ENCODE data around the gene HTR3D.

HTR3D gene

DNA sequence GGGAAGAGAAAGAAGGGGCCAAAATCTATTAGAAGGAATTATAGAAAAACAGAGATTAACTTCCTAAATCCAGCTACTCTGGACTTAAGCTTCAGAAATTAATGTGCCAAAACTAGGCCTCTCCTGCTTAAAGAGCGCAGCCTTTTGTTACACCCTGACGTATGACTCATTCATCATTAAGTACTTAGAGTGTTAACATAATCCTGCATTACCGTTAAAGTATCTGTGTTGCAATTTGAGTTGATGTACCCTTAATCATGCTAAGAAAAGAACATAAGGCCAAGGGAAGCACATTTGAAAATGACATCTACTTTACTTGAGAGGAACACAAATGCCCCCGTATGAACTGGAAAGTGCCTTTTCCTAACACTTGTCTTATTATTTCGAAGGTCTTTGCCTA lies 7.9 kb downstream of the HTR3D start:
- no peak overlapping the region for H3K4ac ChIP-seq (ENCODE audit: low read depth, low read length)
- H4K12ac ChIP-seq (ENCODE audit: low read depth, low read length) = no peak overlapping the region
- H3K27me3 ChIP-seq (ENCODE audit: insufficient read depth, low read length) = no peaks in the 10 kb centered on the region
- no peaks in the 10 kb centered on the region for H3K36me3 ChIP-seq (ENCODE audit: control insufficient read depth in 1 of 2, insufficient read depth in 2 of 2, low read length in 2 of 2)
- no peak for DNase-seq
- H3K4me3 ChIP-seq (ENCODE audit: low read depth, low read length) = no peak overlapping the region
- no peak overlapping the region for H3K23ac ChIP-seq (ENCODE audit: low read length)
- peaks cover 2% of the 10 kb centered on the region for H3K9me3 ChIP-seq (ENCODE audit: insufficient read depth, low read depth, low read length)
- no peak overlapping the region for H4K91ac ChIP-seq (ENCODE audit: low read depth, low read length)
- no peak overlapping the region for H3K27ac ChIP-seq (ENCODE audit: low read depth, low read length)
- no peaks in the 10 kb centered on the region for H3K79me1 ChIP-seq (ENCODE audit: low read length)
- no peak overlapping the region for H3K18ac ChIP-seq (ENCODE audit: low read length)
- H2BK120ac ChIP-seq (ENCODE audit: insufficient read depth, low read length, poor library complexity) = no peak overlapping the region
- H3K9ac ChIP-seq (ENCODE audit: low read length) = no peak overlapping the region
- H3K79me2 ChIP-seq (ENCODE audit: control insufficient read depth, insufficient read depth, low read length, poor library complexity) = no peaks in the 10 kb centered on the region
- H3K4me1 ChIP-seq (ENCODE audit: control insufficient read depth in 1 of 2, insufficient read depth in 2 of 2, low read length in 2 of 2) = no peaks in the 10 kb centered on the region
- no peak overlapping the region for H2BK12ac ChIP-seq (ENCODE audit: low read length)
- no peak overlapping the region for H2BK5ac ChIP-seq (ENCODE audit: low read depth, low read length, poor library complexity)
- H2AK5ac ChIP-seq (ENCODE audit: low read length) = no peak overlapping the region
- whole genome bisulfite sequencing (ENCODE audit: extremely low coverage, insufficient coverage, insufficient read length) = no CpG with 5 or more reads among the region's 5 CpGs
- no peak overlapping the region for H2AFZ ChIP-seq (ENCODE audit: insufficient read depth, low read length, poor library complexity)
- H3K4me2 ChIP-seq (ENCODE audit: low read length) = no peak overlapping the region
- no peak overlapping the region for H4K8ac ChIP-seq (ENCODE audit: low read depth, low read length)
- no peak overlapping the region for H3K14ac ChIP-seq (ENCODE audit: low read length)

DNA sequence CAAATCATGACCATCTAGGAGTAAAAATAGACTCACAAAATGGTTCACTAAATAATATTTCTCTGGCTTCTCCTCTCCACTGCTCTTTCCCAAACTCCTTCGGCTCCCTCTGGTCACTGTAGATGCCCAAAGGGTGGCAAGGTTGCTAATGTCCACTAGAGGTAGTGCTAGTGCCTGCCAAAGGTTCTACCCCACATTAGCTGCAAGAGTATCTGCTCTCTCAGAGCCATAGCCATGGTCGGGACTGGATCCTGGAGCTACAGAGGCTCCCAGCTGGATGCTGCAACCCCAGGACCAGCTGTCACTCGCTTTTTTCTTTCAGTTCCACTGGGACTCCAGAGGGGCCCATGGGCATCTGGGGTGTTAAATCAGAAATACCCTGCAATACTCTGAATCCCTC lies 8.5 kb downstream of the HTR3D start:
- H2AFZ ChIP-seq (ENCODE audit: insufficient read depth, low read length, poor library complexity) = no peak overlapping the region
- no peaks in the 10 kb centered on the region for H3K4me1 ChIP-seq (ENCODE audit: control insufficient read depth in 1 of 2, insufficient read depth in 2 of 2, low read length in 2 of 2)
- no peak overlapping the region for H2AK5ac ChIP-seq (ENCODE audit: low read length)
- H4K8ac ChIP-seq (ENCODE audit: low read depth, low read length) = no peak overlapping the region
- no peak overlapping the region for H3K27ac ChIP-seq (ENCODE audit: low read depth, low read length)
- H3K9me3 ChIP-seq (ENCODE audit: insufficient read depth, low read depth, low read length) = peaks cover 2% of the 10 kb centered on the region
- H3K23ac ChIP-seq (ENCODE audit: low read length) = no peak overlapping the region
- no peak overlapping the region for H3K4ac ChIP-seq (ENCODE audit: low read depth, low read length)
- H3K4me2 ChIP-seq (ENCODE audit: low read length) = no peak overlapping the region
- DNase-seq = peak; percentile 31 to 58
- no peak overlapping the region for H4K91ac ChIP-seq (ENCODE audit: low read depth, low read length)
- H2BK12ac ChIP-seq (ENCODE audit: low read length) = no peak overlapping the region
- no peaks in the 10 kb centered on the region for H3K36me3 ChIP-seq (ENCODE audit: control insufficient read depth in 1 of 2, insufficient read depth in 2 of 2, low read length in 2 of 2)
- no peak overlapping the region for H2BK5ac ChIP-seq (ENCODE audit: low read depth, low read length, poor library complexity)
- H2BK120ac ChIP-seq (ENCODE audit: insufficient read depth, low read length, poor library complexity) = no peak overlapping the region
- H3K4me3 ChIP-seq (ENCODE audit: low read depth, low read length) = no peak overlapping the region
- no CpG with 5 or more reads among the region's 3 CpGs for WGBS (ENCODE audit: extremely low coverage, insufficient coverage, insufficient read length)
- no peaks in the 10 kb centered on the region for H3K79me2 ChIP-seq (ENCODE audit: control insufficient read depth, insufficient read depth, low read length, poor library complexity)
- H3K27me3 ChIP-seq (ENCODE audit: insufficient read depth, low read length) = no peaks in the 10 kb centered on the region
- no peak overlapping the region for H3K9ac ChIP-seq (ENCODE audit: low read length)
- no peak overlapping the region for H3K14ac ChIP-seq (ENCODE audit: low read length)
- no peaks in the 10 kb centered on the region for H3K79me1 ChIP-seq (ENCODE audit: low read length)
- H3K18ac ChIP-seq (ENCODE audit: low read length) = no peak overlapping the region
- no peak overlapping the region for H4K12ac ChIP-seq (ENCODE audit: low read depth, low read length)

DNA sequence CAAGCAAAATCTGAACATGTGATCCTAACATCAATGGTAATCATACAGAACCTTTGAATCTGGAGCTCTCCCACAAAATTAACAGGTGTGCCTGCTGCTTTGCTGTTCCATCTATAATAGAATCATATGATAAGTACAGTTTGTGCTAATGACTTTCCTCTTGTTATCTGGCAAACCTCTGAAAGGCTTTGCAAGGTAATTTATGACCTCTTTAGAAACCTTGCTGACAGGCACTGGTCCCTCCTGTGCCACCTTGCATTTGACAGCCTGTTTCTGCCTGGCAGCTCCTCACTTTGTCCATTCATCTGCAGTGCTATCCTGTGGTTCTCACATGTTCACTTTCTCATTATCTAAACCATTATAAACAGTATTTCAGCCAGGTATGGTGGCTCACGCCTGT lies 11.1 kb downstream of the HTR3D start:
- Histone ChIP-seq H3K36me3 (ENCODE audit: control insufficient read depth in 1 of 2, insufficient read depth in 2 of 2, low read length in 2 of 2) (no peaks in the 10 kb centered on the region), H2AFZ (ENCODE audit: insufficient read depth, low read length, poor library complexity) (no peak overlapping the region), H2BK12ac (ENCODE audit: low read length) (no peak overlapping the region), H3K14ac (ENCODE audit: low read length) (no peak overlapping the region), H2BK5ac (ENCODE audit: low read depth, low read length, poor library complexity) (no peak overlapping the region), H3K9ac (ENCODE audit: low read length) (no peak overlapping the region), H3K4me1 (ENCODE audit: control insufficient read depth in 1 of 2, insufficient read depth in 2 of 2, low read length in 2 of 2) (no peaks in the 10 kb centered on the region), H3K79me1 (ENCODE audit: low read length) (no peaks in the 10 kb centered on the region), H3K9me3 (ENCODE audit: insufficient read depth, low read depth, low read length) (peaks cover 2% of the 10 kb centered on the region), H3K27me3 (ENCODE audit: insufficient read depth, low read length) (no peaks in the 10 kb centered on the region), H3K27ac (ENCODE audit: low read depth, low read length) (no peak overlapping the region), H3K79me2 (ENCODE audit: control insufficient read depth, insufficient read depth, low read length, poor library complexity) (no peaks in the 10 kb centered on the region), H2BK120ac (ENCODE audit: insufficient read depth, low read length, poor library complexity) (no peak overlapping the region), H3K4ac (ENCODE audit: low read depth, low read length) (no peak overlapping the region), H4K12ac (ENCODE audit: low read depth, low read length) (no peak overlapping the region), H4K8ac (ENCODE audit: low read depth, low read length) (no peak overlapping the region), H3K4me3 (ENCODE audit: low read depth, low read length) (no peak overlapping the region), H2AK5ac (ENCODE audit: low read length) (no peak overlapping the region), H3K18ac (ENCODE audit: low read length) (no peak overlapping the region), H3K4me2 (ENCODE audit: low read length) (no peak overlapping the region), H3K23ac (ENCODE audit: low read length) (no peak overlapping the region), H4K91ac (ENCODE audit: low read depth, low read length) (no peak overlapping the region)
- no peak for DNase-seq
- no CpG with 5 or more reads among the region's 1 CpG for WGBS (ENCODE audit: extremely low coverage, insufficient coverage, insufficient read length)

DNA sequence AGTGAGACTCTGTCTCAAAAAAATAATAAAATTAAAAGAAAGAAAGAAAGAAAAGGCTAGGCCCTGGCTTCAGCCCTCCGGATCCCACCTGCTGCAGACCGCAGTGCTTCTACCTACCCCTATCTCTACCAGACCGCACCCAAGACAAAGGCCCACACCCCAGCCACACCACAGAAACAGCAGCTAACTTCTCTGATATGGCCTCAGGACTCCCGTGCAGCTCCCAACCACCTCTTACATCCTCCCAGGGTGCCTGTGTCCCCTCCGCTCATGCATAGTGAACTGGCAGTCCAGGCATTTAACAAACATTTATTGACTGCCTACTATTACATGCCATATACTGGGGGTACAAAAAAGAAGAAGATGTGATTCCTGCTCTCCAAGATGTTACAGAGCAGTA lies 14.5 kb downstream of the HTR3D start:
- Histone ChIP-seq H3K18ac (ENCODE audit: low read length) (no peak overlapping the region), H3K79me2 (ENCODE audit: control insufficient read depth, insufficient read depth, low read length, poor library complexity) (peaks cover 2% of the 10 kb centered on the region), H3K27me3 (ENCODE audit: insufficient read depth, low read length) (no peaks in the 10 kb centered on the region), H3K27ac (ENCODE audit: low read depth, low read length) (no peak overlapping the region), H3K4me3 (ENCODE audit: low read depth, low read length) (no peak overlapping the region), H3K4me2 (ENCODE audit: low read length) (no peak overlapping the region), H2AFZ (ENCODE audit: insufficient read depth, low read length, poor library complexity) (no peak overlapping the region), H2BK12ac (ENCODE audit: low read length) (no peak overlapping the region), H3K36me3 (ENCODE audit: control insufficient read depth in 1 of 2, insufficient read depth in 2 of 2, low read length in 2 of 2) (no peaks in the 10 kb centered on the region), H2BK120ac (ENCODE audit: insufficient read depth, low read length, poor library complexity) (no peak overlapping the region), H4K12ac (ENCODE audit: low read depth, low read length) (no peak overlapping the region), H3K14ac (ENCODE audit: low read length) (no peak overlapping the region), H3K9ac (ENCODE audit: low read length) (no peak overlapping the region), H2BK5ac (ENCODE audit: low read depth, low read length, poor library complexity) (no peak overlapping the region), H3K23ac (ENCODE audit: low read length) (no peak overlapping the region), H3K79me1 (ENCODE audit: low read length) (no peaks in the 10 kb centered on the region), H3K4me1 (ENCODE audit: control insufficient read depth in 1 of 2, insufficient read depth in 2 of 2, low read length in 2 of 2) (no peaks in the 10 kb centered on the region), H4K91ac (ENCODE audit: low read depth, low read length) (no peak overlapping the region), H3K9me3 (ENCODE audit: insufficient read depth, low read depth, low read length) (no peaks in the 10 kb centered on the region), H2AK5ac (ENCODE audit: low read length) (no peak overlapping the region), H4K8ac (ENCODE audit: low read depth, low read length) (no peak overlapping the region), H3K4ac (ENCODE audit: low read depth, low read length) (no peak overlapping the region)
- WGBS (ENCODE audit: extremely low coverage, insufficient coverage, insufficient read length) = no CpG with 5 or more reads among the region's 5 CpGs
- no peak for DNase-seq

All from trophoblast cell (in vitro differentiated cells and primary cell).